ENCODE measurements around the gene MAPK8IP3. TPM values are rescaled to one million over a fixed set of nuclear protein-coding genes. Genes with fewer than 3 reads are reported as not detected.

MAPK8IP3 gene
- polyA plus RNA-seq, 2 donors = 21.6 to 73.8 TPM

DNA sequence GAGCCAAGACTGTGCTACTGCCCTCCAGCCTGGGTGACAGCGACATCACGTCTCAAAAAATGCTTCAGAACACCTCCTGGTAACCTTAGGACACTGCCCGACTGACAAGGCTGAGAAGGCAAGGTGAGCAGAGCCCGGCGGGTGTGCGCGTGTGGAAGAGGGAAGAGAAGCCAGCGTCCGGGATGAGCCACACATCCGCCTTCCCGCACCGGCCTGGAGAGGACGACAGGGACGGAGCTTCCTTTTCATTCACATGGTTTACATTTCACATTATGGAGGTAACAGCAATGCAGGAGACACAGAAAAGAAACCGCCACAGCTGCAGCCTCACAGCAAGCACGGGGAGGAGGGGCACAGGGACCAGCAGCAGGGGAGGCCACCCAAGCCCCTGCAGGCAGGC is 104.1 kb downstream of the MAPK8IP3 start:
- no peaks in the 10 kb centered on the region for H3K9me3 ChIP-seq (ENCODE audit: control insufficient read depth in 2 of 2, insufficient read depth in 1 of 2, low read depth in 1 of 2, low read length in 1 of 2)
- peaks cover 4 to 24% of the 10 kb centered on the region in 2 donors for H3K36me3 ChIP-seq (ENCODE audit: control insufficient read depth in 2 of 2, insufficient read depth in 2 of 2, low read length in 1 of 2)
- H3K27ac ChIP-seq (ENCODE audit: low read depth in 2 of 2, low read length in 1 of 2) = no peak overlapping the region
- H3K27me3 ChIP-seq (ENCODE audit: control insufficient read depth in 1 of 2, insufficient read depth in 2 of 2, low read length in 2 of 2) = no peaks in the 10 kb centered on the region
- WGBS, 2 donors = 91 to 96% methylated on average over 16 of the region's 16 CpGs
- H3K4me3 ChIP-seq (ENCODE audit: low read depth in 1 of 2, low read length in 2 of 2) = no peak overlapping the region
- H3K4me1 ChIP-seq (ENCODE audit: control insufficient read depth in 2 of 2, insufficient read depth in 2 of 2, low read length in 1 of 2) = no peaks in the 10 kb centered on the region

DNA sequence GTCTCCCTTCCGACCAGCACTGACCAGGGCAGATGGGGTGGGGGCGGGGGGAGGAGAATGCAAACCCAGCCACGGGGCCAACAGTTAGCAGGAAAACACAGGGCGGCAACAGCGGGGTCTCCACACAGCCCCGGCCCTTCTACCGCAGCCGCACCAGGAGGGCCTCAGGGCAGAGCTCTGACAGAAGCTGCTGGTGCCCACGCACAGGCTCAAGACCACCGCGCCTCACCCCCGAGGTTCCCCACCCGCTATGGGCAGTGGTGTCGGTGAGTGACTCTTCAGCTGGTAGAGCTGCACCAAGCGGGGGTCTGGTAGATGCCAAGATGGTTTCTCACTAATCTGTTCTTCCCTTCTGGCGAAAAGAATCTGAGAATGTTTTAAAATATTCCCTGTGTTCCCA is 104.5 kb downstream of the MAPK8IP3 start:
- H3K27me3 ChIP-seq (ENCODE audit: control insufficient read depth in 1 of 2, insufficient read depth in 2 of 2, low read length in 2 of 2) = no peaks in the 10 kb centered on the region
- H3K27ac ChIP-seq (ENCODE audit: low read depth in 2 of 2, low read length in 1 of 2) = no peak overlapping the region
- no peak overlapping the region for H3K4me3 ChIP-seq (ENCODE audit: low read depth in 1 of 2, low read length in 2 of 2)
- H3K9me3 ChIP-seq (ENCODE audit: control insufficient read depth in 2 of 2, insufficient read depth in 1 of 2, low read depth in 1 of 2, low read length in 1 of 2) = no peaks in the 10 kb centered on the region
- peaks cover 4 to 27% of the 10 kb centered on the region in 2 donors for H3K36me3 ChIP-seq (ENCODE audit: control insufficient read depth in 2 of 2, insufficient read depth in 2 of 2, low read length in 1 of 2)
- WGBS, 2 donors = 93 to 96% methylated on average over 16 of the region's 16 CpGs
- H3K4me1 ChIP-seq (ENCODE audit: control insufficient read depth in 2 of 2, insufficient read depth in 2 of 2, low read length in 1 of 2) = no peaks in the 10 kb centered on the region

DNA sequence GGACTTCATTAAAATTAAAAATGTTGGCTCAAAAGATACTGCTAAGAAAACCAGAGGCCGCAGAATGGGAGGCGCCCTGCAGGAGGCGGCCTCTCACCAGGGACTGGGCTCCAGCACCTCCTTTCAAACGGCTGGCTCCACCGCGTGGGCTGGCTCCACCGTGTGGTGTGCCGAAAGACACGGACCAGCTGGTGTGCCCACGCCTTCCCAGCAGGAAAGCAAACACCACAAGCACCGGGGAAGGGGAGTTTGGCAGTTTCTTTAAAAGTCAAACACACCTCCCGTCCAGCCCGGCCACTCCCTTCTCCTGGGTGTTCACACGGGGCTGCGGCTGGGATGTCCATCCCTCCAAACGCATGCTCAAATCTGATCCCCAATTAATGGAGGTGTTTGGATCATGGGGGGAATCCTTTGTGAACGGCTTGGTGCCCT is 106.8 kb downstream of the MAPK8IP3 start:
- WGBS, 2 donors = 14 to 15% methylated on average over 17 of the region's 17 CpGs
- H3K27ac ChIP-seq (ENCODE audit: low read depth in 2 of 2, low read length in 1 of 2) = no peak overlapping the region
- H3K36me3 ChIP-seq (ENCODE audit: control insufficient read depth in 2 of 2, insufficient read depth in 2 of 2, low read length in 1 of 2) = peaks cover 3 to 38% of the 10 kb centered on the region in 2 donors
- H3K27me3 ChIP-seq (ENCODE audit: control insufficient read depth in 1 of 2, insufficient read depth in 2 of 2, low read length in 2 of 2) = no peaks in the 10 kb centered on the region
- no peaks in the 10 kb centered on the region for H3K4me1 ChIP-seq (ENCODE audit: control insufficient read depth in 2 of 2, insufficient read depth in 2 of 2, low read length in 1 of 2)
- no peak overlapping the region for H3K4me3 ChIP-seq (ENCODE audit: low read depth in 1 of 2, low read length in 2 of 2)
- H3K9me3 ChIP-seq (ENCODE audit: control insufficient read depth in 2 of 2, insufficient read depth in 1 of 2, low read depth in 1 of 2, low read length in 1 of 2) = no peaks in the 10 kb centered on the region

DNA sequence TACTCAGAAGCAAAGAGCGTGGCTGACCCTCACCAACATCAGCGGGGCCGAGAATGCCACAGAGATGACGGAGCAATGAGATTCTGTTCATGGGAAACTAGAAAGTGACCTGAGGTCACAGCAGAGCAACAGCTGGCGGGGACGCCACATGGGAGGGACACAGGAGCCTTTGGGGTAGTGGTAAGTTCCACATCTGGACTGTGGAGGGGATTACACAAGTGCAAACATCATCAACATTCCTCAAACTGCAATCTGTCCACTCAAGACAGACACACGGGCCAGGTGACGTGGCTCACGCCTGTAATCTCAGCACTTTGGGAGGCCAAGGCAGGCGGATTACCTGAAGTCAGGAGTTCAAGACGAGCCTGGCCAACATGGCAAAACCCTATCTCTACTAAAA is 109.5 kb downstream of the MAPK8IP3 start:
- 88 to 91% methylated on average over 11 of the region's 11 CpGs for WGBS, 2 donors
- Histone ChIP-seq H3K36me3 (ENCODE audit: control insufficient read depth in 2 of 2, insufficient read depth in 2 of 2, low read length in 1 of 2) (peaks cover 0 to 39% of the 10 kb centered on the region in 2 donors), H3K9me3 (ENCODE audit: control insufficient read depth in 2 of 2, insufficient read depth in 1 of 2, low read depth in 1 of 2, low read length in 1 of 2) (no peaks in the 10 kb centered on the region), H3K4me1 (ENCODE audit: control insufficient read depth in 2 of 2, insufficient read depth in 2 of 2, low read length in 1 of 2) (no peaks in the 10 kb centered on the region), H3K27ac (ENCODE audit: low read depth in 2 of 2, low read length in 1 of 2) (no peak overlapping the region), H3K4me3 (ENCODE audit: low read depth in 1 of 2, low read length in 2 of 2) (no peak overlapping the region), H3K27me3 (ENCODE audit: control insufficient read depth in 1 of 2, insufficient read depth in 2 of 2, low read length in 2 of 2) (no peaks in the 10 kb centered on the region)

- no peak overlapping the region for H3K4me3 ChIP-seq (ENCODE audit: low read depth in 1 of 2, low read length in 2 of 2)
- 92 to 94% methylated on average over 40 of the region's 40 CpGs for WGBS, 2 donors
- peaks cover 0 to 46% of the 10 kb centered on the region in 2 donors for H3K36me3 ChIP-seq (ENCODE audit: control insufficient read depth in 2 of 2, insufficient read depth in 2 of 2, low read length in 1 of 2)
Measured at GRCh38 chr16:1816396-1817275, 110.6 kb downstream of the MAPK8IP3 start.

DNA sequence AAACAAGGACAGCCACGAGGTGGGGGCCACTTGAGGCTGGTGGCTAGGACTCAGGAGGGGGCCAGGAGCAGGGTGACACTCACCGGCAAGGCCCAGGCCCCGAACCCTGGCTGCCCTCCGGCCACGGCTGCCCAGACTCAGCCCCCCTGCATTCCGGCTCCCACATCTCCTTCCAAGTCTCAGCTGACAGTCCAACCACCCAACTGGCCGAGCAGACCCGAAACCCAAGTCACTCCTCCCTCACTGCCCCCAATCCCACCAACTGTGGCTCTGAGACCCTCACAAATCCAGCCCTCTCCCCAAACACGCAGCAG is 111.2 kb downstream of the MAPK8IP3 start:
- H3K27me3 ChIP-seq (ENCODE audit: control insufficient read depth in 1 of 2, insufficient read depth in 2 of 2, low read length in 2 of 2) = no peaks in the 10 kb centered on the region
- 94% methylated on average over 4 to 9 of the region's 9 CpGs for WGBS, 2 donors
- no peak overlapping the region for H3K4me3 ChIP-seq (ENCODE audit: low read depth in 1 of 2, low read length in 2 of 2)
- H3K4me1 ChIP-seq (ENCODE audit: control insufficient read depth in 2 of 2, insufficient read depth in 2 of 2, low read length in 1 of 2) = no peaks in the 10 kb centered on the region
- H3K36me3 ChIP-seq (ENCODE audit: control insufficient read depth in 2 of 2, insufficient read depth in 2 of 2, low read length in 1 of 2) = peaks cover 0 to 48% of the 10 kb centered on the region in 2 donors
- no peak overlapping the region for H3K27ac ChIP-seq (ENCODE audit: low read depth in 2 of 2, low read length in 1 of 2)
- H3K9me3 ChIP-seq (ENCODE audit: control insufficient read depth in 2 of 2, insufficient read depth in 1 of 2, low read depth in 1 of 2, low read length in 1 of 2) = no peaks in the 10 kb centered on the region

More at GRCh38 chr16:1816396-1817275, 110.6 kb downstream of the MAPK8IP3 start:
- Histone ChIP-seq H3K9me3 (ENCODE audit: control insufficient read depth in 2 of 2, insufficient read depth in 1 of 2, low read depth in 1 of 2, low read length in 1 of 2) (no peaks in the 10 kb centered on the region), H3K27me3 (ENCODE audit: control insufficient read depth in 1 of 2, insufficient read depth in 2 of 2, low read length in 2 of 2) (no peaks in the 10 kb centered on the region), H3K27ac (ENCODE audit: low read depth in 2 of 2, low read length in 1 of 2) (no peak overlapping the region), H3K4me1 (ENCODE audit: control insufficient read depth in 2 of 2, insufficient read depth in 2 of 2, low read length in 1 of 2) (no peaks in the 10 kb centered on the region)

DNA sequence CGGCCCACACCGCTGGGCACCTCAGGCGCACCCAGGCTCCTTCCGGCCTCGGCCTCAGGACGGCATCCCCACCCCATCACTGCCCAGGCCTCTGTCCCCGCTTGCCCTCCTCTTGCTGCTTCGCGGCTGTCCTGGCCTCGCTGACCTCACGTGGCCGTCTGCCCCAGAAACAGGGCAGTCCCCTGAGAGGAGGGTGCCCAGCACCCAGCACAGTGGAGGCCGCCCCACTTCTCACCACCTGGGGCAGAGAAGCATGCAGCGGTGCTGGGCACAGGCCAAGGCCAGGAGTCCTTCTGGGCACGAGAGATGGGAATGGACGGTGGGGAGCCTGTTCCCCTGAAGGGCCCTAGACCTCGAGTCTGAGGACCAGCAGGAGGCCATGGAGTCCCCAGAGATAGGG is 111.7 kb downstream of the MAPK8IP3 start:
- 92 to 94% methylated on average over 17 of the region's 17 CpGs for WGBS, 2 donors
- no peaks in the 10 kb centered on the region for H3K27me3 ChIP-seq (ENCODE audit: control insufficient read depth in 1 of 2, insufficient read depth in 2 of 2, low read length in 2 of 2)
- H3K4me3 ChIP-seq (ENCODE audit: low read depth in 1 of 2, low read length in 2 of 2) = no peak overlapping the region
- no peaks in the 10 kb centered on the region for H3K9me3 ChIP-seq (ENCODE audit: control insufficient read depth in 2 of 2, insufficient read depth in 1 of 2, low read depth in 1 of 2, low read length in 1 of 2)
- H3K27ac ChIP-seq (ENCODE audit: low read depth in 2 of 2, low read length in 1 of 2) = no peak overlapping the region
- peaks cover 0 to 52% of the 10 kb centered on the region in 2 donors for H3K36me3 ChIP-seq (ENCODE audit: control insufficient read depth in 2 of 2, insufficient read depth in 2 of 2, low read length in 1 of 2)
- H3K4me1 ChIP-seq (ENCODE audit: control insufficient read depth in 2 of 2, insufficient read depth in 2 of 2, low read length in 1 of 2) = no peaks in the 10 kb centered on the region

DNA sequence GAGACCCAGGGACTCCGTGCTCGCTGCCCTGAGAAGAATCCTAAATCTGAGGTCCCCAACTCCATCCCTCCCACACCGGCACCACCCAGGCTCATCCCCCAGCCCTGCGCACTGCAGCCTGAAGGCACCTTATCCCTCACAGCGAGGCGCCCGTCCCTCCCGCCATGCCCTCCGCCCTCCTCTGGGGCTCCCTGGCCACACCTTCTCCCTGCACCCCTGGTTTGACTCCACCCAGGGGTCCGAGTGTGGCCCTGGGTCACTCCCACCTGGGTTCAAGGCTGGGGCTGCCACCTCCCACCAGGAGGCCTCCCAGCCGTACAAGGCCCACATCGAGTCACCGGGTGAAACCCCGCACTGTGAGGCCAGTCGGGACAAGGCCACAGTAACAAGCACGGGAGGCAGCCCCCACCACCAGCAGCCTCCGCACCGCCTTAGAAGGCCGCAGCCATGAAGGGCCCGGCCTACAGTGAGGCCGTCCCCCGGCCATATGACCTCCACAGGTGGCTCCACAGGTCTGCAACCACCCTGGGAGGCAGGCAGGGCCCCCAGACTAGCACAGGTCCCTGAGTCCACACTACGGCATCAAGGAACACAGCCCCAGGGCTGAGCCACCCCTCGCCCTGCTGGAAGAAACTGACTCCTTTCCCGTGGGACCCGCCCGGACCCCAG is 112.3 kb downstream of the MAPK8IP3 start:
- H3K4me3 ChIP-seq (ENCODE audit: low read depth in 1 of 2, low read length in 2 of 2) = no peak overlapping the region
- WGBS, 2 donors = 96 to 97% methylated on average over 25 to 27 of the region's 27 CpGs
- no peaks in the 10 kb centered on the region for H3K9me3 ChIP-seq (ENCODE audit: control insufficient read depth in 2 of 2, insufficient read depth in 1 of 2, low read depth in 1 of 2, low read length in 1 of 2)
- H3K27me3 ChIP-seq (ENCODE audit: control insufficient read depth in 1 of 2, insufficient read depth in 2 of 2, low read length in 2 of 2) = no peaks in the 10 kb centered on the region
- peaks cover 0 to 54% of the 10 kb centered on the region in 2 donors for H3K36me3 ChIP-seq (ENCODE audit: control insufficient read depth in 2 of 2, insufficient read depth in 2 of 2, low read length in 1 of 2)
- no peak overlapping the region for H3K27ac ChIP-seq (ENCODE audit: low read depth in 2 of 2, low read length in 1 of 2)
- no peaks in the 10 kb centered on the region for H3K4me1 ChIP-seq (ENCODE audit: control insufficient read depth in 2 of 2, insufficient read depth in 2 of 2, low read length in 1 of 2)

DNA sequence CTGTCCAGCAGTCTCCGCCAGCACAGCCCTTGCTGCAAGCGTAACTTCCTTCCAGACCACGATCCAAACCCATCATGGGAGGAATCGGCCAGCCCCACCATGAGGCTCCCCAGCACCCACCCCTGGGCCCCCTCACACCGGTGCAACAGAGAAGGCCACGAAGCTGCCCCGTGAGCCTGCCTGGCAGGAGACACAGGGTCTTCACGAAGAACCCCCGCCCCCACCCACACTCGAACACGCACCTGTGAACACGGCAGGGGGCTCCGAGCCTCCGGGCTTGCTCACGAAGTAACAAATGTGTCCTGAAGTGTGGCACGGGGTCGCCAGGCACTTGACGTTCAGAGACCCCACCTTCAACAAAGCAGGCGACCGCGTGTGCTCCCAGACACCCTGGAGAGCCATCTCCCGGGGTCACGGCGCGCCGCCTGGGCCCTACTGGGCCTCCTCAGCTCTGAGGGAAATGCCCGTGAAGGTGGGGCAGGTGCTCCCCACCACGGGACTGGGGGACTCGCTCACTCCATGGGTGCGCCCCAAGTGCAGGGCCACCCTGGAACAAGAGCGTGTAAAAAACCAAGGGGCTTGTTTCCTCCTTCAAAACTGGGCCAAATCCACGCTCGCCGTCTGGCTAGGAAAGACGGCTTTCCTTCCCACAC is 113.0 kb downstream of the MAPK8IP3 start:
- no peak overlapping the region for H3K4me3 ChIP-seq (ENCODE audit: low read depth in 1 of 2, low read length in 2 of 2)
- H3K9me3 ChIP-seq (ENCODE audit: control insufficient read depth in 2 of 2, insufficient read depth in 1 of 2, low read depth in 1 of 2, low read length in 1 of 2) = no peaks in the 10 kb centered on the region
- no peak overlapping the region for H3K27ac ChIP-seq (ENCODE audit: low read depth in 2 of 2, low read length in 1 of 2)
- H3K27me3 ChIP-seq (ENCODE audit: control insufficient read depth in 1 of 2, insufficient read depth in 2 of 2, low read length in 2 of 2) = no peaks in the 10 kb centered on the region
- H3K4me1 ChIP-seq (ENCODE audit: control insufficient read depth in 2 of 2, insufficient read depth in 2 of 2, low read length in 1 of 2) = no peaks in the 10 kb centered on the region
- peaks cover 0 to 56% of the 10 kb centered on the region in 2 donors for H3K36me3 ChIP-seq (ENCODE audit: control insufficient read depth in 2 of 2, insufficient read depth in 2 of 2, low read length in 1 of 2)
- 94 to 96% methylated on average over 35 of the region's 35 CpGs for WGBS, 2 donors

All from esophagus (tissue), 2 donors.